ENCODE results near the gene SH3GL2.

SH3GL2 gene

DNA sequence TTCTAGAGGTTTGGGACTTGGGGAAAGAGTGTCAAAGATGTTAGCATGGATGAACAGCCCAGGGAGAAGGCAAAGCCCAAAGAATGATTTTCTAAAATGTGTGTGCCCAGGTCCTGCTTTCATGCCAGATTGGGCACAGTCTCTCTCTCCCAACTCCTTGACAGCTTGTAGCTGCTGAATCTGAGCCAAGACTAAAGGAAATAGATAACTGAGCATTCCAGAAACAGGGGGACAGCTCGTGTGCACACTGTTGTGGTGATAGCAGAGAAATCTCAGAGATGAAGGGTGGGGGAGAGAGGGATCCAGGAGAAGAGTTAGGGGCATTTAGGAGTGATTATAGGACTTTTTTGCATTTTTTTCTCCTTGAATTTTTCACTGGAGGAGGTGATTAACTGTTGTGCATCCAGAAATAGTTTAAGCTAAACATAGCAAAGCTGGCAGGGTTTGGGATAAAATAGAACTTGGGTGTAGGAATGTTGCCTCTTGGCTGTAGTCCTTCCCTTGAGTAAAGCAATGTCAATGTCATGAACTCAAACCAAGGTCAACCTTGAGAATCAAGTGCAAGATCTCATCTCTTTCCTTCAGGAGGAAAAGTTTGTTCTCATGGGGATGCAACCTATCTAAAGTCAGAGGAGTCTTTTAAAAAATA lies 245.9 kb downstream of the SH3GL2 start:
- no peak for DNase-seq

DNA sequence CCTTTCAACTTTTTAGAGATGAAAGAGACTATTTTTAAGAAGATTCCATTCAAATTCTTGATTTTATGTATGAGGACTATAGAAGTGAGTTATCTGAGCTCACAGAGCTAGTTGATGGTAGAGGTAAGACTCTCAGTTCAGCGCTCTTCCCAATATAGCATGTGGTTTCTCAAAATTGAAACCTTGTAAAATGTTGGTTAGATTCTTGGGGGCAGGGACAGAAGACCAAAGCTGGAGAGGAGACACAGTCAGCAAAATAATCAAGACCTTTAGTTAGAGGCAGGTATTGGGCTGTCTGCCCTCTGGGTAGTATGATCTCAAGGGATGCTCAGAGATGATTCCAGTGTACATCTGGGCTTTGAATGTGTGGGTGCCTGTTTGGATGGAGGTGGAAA lies 246.4 kb downstream of the SH3GL2 start:
- no peak for DNase-seq

DNA sequence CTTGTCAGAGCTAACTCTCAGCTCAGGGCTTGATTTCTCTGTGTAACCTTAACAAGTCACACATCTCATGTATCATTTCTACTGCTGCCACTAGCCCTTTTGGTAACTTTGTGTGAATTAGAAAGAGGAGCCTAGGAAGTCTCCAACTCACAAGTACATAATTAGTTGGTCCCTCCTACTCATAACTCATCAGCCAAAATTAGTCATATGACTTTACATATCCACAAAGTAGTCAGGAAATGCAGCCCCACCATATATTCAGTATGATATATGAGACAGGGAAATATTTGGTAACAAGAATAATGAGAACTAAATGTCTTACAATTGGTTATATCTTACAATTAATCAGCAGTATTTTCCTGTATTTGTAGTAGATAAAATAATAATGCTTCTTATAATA lies 250.2 kb downstream of the SH3GL2 start:
- no peak for DNase-seq

DNA sequence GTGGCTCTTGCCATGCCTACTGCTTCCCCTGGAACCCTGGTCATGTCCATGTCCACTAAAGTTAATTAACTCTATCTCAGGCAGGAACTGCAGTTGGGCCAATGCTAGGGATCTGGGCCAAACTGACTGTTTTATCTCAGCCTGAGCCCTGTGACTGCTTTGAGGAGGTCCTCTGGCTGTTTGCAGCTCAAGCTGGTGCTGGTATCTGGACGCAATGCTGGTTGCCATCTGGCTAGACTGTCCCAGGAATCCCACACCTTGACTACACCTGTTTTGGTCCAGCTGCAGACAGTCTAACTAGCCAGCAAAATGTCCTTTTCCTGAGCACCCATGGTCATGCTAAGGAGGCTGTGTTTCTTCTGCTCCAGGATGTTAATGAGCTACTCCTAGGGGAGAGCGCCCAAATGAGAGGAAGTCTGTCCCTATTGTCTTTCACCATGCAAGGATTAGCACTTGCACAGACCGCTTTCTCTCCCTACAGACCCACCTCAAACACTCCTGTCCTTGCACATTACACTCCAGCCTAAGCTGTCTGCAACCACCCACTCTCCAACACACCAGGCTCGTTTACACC lies 251.0 kb downstream of the SH3GL2 start:
- DNase-seq = no peak

DNA sequence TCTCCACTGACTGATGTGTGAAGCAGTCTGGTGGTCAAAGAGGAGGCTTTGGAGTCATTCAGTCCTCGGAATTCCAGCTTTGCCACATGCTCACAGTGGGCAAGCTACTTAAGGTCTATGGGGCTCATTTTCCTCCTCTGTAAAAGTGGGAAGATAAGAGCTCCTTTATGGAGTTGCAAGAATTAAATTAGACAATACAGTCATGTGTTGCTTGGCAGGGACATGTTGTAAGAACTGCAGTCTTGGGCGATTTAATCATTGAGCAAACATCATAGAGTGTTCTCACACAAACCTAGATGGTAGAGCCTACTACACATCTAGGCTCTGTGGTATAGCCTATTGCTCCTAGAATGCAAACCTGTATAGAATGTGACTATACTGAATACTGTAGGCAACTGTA lies 253.9 kb downstream of the SH3GL2 start:
- no peak for DNase-seq

DNA sequence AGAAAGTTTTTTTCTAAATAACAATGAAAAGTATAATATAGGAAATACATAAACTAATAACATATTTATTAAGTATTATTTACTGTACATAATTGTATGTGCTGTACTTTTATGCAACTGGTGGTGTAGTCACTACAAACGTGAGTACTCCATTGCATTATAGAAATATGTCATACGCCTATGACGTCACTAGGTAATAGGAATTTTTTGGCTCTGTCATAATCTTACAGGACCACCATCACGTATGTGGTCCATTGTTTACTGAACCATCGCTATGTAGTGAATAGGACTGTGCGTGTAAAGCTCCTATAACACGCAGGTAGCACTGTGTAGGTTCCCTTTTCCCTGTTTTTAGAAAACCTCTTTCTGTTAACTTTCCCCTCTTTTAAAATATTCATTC lies 255.0 kb downstream of the SH3GL2 start:
- no peak for DNase-seq

DNA sequence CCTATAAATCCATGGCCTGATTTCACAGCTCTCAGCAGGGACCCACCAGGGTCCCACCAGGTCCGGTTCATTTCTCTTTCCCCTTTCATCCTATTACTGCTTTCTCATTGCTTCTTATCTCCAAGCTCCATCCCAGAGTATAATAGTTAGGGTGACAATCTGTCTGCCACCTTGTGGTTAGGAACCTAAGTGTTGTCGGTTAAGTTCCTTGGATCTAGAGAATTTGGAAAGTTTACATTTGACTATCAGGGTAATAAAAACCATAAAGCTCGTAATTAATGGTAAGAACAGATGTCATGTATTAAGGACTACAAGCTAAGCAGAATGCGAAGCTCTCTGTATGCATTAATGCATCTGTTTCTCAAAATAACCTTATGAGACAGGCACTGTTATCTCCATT lies 259.1 kb downstream of the SH3GL2 start:
- no peak for DNase-seq

DNA sequence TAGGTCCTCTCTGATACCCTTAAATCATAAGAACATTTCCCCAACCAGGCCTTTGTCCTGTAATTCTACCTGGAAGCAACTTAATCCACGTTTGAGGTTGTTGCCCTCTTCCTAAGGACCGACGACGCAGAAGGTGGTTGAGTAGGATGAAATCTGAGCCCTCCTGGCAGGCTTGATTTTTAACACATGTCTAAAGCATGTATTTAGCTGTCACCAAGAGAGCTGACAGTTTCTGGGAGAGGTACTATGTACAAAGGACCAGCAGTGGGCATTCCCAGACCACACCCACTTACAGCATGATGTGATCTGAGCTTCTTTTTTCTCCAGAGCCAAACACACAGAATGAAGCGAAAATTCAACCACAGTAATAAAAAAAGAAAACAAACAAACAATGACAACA lies 260.9 kb downstream of the SH3GL2 start:
- no peak for DNase-seq

DNA sequence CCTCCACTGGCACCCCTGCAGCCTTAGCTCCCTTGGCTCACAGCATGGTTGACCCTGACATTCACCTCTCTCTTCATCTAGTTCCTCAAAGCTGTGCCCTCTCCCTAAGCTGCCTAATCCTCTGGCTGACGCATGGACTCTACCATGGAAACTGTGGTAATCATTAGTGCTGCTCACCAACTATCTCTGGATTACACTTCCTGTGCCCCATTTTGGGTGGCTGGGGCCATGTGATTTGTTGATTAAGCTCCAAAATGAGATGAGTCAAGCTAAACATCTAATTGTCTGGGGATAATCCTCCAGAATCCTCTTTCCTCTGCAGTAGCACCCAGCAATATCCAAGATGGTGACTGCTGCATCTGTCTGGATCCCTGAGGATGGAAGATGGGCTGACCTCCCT lies 264.4 kb downstream of the SH3GL2 start:
- no peak for DNase-seq

All from right forelimb (tissue), 1 donor.